Stimulated activated CD4-positive, alpha-beta T cell treated with anti-CD3 and anti-CD28 coated beads, Interleukin-4, amount 100 ng/mL, for 1 hour (primary cell): ENCODE data around the gene SLC6A4.

Experiments
- DNase-seq: peaks from one replicate; pipeline ENCODE4 v3.0.0-alpha.2; 2020

Gene SLC6A4

DNA sequence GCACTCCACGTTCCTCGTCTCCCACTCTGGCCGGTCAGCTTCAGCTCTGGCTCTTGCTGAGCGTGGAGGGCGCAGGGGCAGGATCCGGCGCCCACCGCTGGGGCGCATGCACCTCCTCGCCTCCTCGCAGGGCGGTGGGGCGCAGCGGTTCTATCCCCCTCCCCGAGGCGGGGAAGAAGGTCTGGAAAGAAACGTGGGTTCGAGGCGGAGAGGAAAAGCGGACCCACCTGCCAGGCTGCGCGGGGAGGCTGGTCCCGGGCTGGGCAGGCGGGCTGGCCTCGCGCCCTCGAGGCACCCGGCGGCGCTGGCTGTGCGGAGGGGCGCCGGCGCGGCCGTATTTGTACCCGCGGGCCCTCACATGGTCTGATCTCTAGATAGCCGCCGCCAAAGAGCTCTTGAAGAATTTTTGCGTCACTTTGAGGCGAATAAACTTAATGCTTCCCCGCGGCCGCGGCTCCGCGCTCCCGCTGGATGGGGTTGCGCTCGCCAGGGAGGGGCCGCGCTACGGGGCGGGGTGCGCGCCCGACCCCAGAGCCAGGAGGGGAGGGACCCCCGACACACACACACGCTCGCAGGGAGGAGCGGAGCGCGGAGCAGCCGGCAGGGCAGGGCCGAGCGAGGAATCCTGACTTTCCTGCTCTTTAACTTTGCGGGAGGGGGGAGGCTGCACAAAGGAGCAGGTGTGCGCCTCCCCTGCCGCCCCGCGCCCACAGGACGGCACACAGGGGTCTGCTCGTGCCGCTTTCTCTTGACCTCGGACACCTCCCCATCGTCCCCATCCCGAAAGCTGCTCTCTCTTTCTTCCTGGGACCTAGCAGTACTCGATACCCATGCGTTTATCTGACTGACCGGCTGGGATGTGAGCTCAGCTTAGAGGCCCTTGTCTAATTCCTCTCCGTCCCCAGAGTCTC is at the start of gene SLC6A4:
TSS of gene SLC6A4 (minus strand) at position 312 of the 911 bp plus-strand sequence. CDS start 13,739 bp downstream, outside the sequence.
- no peak for DNase-seq

GRCh38 chr17:30279156-30279555 is 43.7 kb upstream of the SLC6A4 start:
- DNase-seq: no peak

DNA sequence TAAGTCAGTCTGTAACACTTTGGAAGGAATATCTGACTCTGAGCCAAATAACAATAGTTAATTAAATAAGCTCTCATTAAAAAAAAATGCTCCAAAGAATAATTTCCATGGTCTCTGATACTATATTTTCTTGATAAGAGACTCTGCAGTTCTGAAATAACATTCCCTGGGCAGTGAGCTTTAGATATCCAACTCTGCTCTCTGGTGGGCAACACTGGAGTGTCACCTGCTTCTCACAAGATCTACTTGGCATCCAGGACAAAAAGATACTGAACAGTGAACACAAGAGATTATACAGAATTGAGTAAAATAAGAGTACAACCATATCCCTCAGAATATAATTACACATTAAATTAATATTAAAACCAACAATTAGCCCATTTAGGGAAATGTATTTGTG is 42.5 kb upstream of the SLC6A4 start:
- no peak for DNase-seq

GRCh38 chr17:30275911-30276310 is 40.4 kb upstream of the SLC6A4 start:
- no peak for DNase-seq

DNA sequence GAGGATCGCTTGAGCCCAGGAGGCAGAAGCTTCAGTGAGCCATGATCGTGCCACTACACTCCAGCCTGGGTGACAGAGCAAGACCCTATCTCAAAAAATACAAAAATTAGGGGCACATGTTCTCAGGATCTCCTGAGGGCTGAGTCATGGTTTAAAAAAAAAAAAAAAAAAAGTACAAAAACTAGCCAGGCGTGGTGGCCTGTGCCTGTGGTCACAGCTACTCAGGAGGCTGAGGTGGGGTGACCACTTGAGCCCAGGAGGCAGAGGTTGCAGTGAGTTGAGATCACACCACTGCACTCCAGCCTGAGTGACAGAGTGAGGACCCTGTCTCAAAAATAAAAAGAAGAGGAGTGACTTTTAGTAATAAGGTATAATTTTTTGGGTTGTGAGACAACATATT is 39.4 kb upstream of the SLC6A4 start:
- no peak for DNase-seq

GRCh38 chr17:30273373-30273772 is 37.9 kb upstream of the SLC6A4 start:
- DNase-seq: no peak

GRCh38 chr17:30271102-30271501 is 35.6 kb upstream of the SLC6A4 start:
- DNase-seq: no peak

DNA sequence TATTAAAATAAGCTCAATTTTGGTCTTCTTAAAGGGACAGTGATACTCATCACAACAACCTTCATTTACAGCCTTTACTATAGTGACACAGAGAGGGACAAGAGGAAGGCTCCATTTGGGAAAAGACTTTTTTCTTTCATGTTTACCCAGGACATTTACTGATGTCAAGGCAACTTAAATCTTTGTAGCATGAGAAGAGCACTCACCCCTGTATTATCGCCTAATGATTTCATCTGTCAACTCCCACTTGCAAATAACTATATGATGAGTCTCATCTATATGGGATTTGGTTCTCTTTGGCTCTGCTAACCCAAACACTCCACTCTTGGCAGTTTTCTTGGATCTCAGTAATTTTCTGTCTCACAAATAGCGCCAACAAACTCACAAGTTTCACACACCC is 32.1 kb upstream of the SLC6A4 start:
- no peak for DNase-seq

- no peak for DNase-seq
These were observed 28.2 kb upstream of the SLC6A4 start for GRCh38 chr17:30263552-30264333.

DNA sequence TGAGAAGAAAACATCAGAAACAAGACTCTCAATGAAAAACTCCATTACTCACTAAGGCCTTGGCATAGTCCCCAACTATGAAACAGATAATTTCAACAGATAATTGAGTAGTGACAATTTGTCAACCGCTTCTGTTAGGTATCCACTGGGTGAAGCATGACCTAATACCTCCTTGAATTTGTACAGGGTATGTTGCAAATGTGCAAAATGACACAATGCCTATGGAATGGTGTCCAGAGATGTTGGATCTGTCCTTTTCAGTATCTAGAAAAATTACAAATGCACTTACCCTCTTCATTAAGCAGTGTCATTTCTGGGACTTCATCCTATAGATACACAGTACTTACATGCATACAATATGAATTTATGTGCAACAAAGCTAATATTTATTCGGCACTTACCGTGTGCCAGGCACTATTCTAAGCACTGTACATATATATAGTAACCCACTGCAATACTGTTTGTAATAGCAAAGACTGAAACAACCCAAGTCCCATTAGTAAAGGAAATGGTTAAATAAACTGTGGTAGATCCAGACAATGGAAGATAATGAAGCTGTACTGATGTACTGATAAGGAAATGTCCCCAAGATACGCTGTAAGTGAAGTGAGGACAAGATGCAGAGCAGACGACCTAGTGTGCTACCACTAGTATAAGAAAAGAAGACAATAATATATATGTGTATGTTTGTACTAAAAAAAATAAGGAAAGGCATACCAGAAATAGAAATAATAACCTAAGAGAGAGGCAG is 21.4 kb upstream of the SLC6A4 start:
- DNase-seq: no peak

GRCh38 chr17:30254150-30254549 is 18.7 kb upstream of the SLC6A4 start:
- DNase-seq: no peak

DNA sequence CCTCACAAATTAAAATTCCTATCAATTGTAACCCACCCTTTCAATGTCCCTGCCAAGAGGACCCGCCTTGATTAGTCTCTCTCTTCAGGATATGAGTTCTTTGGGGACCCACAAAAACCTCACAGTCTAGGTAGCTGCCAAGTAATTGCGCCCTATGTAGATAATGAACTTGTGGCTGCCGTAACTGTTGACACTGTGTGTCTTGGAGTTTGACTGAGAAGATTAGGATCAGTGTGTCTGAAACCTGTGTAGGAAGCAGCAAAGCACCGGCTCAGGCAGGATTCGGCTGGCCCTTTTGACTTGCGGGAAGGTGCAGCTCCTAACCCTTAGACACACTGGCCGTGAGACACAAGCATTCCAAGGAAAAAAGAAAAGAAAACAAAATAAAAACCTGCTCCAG is 17.8 kb upstream of the SLC6A4 start:
- DNase-seq: no peak

GRCh38 chr17:30251931-30252330 is 16.4 kb upstream of the SLC6A4 start:
- DNase-seq: no peak

- DNase-seq: no peak
These were observed 14.0 kb upstream of the SLC6A4 start for GRCh38 chr17:30249460-30249859.

DNA sequence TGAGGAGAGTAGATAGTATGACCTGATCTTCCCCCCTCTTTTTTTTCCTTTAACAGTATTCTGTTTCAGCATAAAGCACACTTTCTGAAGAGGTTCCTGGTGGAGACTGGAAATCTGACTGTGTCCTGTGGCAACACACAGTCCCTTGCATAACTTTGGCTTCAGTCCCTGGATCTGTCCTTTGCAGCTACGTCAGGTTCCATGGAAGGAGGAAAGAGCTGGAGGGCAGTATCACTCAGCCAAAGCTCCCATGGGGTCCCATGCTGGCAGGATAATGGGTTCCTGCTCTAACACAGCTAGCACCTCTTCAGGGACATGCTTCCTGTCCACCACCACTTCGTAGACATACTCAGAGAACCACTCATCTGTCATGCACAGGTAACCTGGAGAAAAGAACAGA is 13.3 kb upstream of the SLC6A4 start:
- no peak for DNase-seq

GRCh38 chr17:30246460-30246859 is 11.0 kb upstream of the SLC6A4 start:
- no peak for DNase-seq

- DNase-seq: no peak
These were observed 9.4 kb upstream of the SLC6A4 start for GRCh38 chr17:30244853-30245385.

- DNase-seq: no peak
These were observed 8.1 kb upstream of the SLC6A4 start for GRCh38 chr17:30243568-30243967.

DNA sequence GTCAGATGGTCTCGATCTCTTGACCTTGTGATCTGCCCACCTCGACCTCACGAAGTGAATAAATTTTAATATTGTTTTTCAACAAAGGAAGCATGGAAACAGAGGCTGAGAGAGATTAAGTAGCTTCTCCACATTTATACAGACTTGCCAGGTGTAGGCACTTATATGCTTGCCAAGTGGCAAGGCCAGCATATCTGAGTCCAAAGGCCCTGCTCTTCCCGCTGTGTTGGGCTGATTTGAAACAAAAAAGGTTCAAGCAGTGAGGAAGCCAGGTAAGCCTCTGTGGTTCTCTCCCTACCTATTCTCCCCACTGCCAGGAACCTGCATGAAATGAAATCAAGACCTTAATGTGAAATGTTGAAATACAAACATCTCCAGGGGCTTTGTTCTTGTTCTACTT is 7.5 kb upstream of the SLC6A4 start:
- DNase-seq: no peak

GRCh38 chr17:30241051-30241450 is 5.6 kb upstream of the SLC6A4 start:
- DNase-seq: no peak

GRCh38 chr17:30240177-30240576 is 4.7 kb upstream of the SLC6A4 start:
- DNase-seq: no peak

- DNase-seq: no peak
These were observed 3.6 kb upstream of the SLC6A4 start for GRCh38 chr17:30239089-30239462.
